ENCODE data around the gene OTUB2. TPM values are rescaled to one million over a fixed set of nuclear protein-coding genes. Genes with fewer than 3 reads are reported as not detected.

Gene OTUB2
- total and polyA plus RNA-seq, 7 experiments from 2014 or later, result 0.11 to 2.5 (median 0.59) TPM; not detected in 1

GRCh38 chr14:94052199-94052598, 26.1 kb downstream of the OTUB2 start:
- DNase-seq, result no peak
- Mint-ChIP-seq H3K4me1 (peaks cover 15 to 55% (median 27%) of the 10 kb centered on the region in 7 donors), H3K9me3 (no peaks in the 10 kb centered on the region), H3K27ac (peak overlapping the region in 6 of 9 donors; percentile 14 to 70 (median 48)), H3K4me3 (no peak overlapping the region), H3K36me3 (peaks cover 15 to 76% (median 48%) of the 10 kb centered on the region in 5 donors), H3K27me3 (no peaks in the 10 kb centered on the region)
- ChIA-PET CTCF (interaction anchor here (1.7 to 1.9 kb wide), 2 partner anchors 16 to 84 kb away, joined by 5 to 7 read pairs; no protein-coding TSS in a partner anchor), POLR2A (interaction anchor here (0.8 kb wide), 2 partner anchors 26 to 28 kb away, joined by 3 to 4 read pairs; no protein-coding TSS in a partner anchor)
- no peak for ATAC-seq
- intact Hi-C loops (cut with micrococcal nuclease), result loop anchor here in 1 of 2 donors (5.0 kb wide), 1 partner anchor 85 kb away; no protein-coding TSS in a partner anchor
- H3K36me3 ChIP-seq (ENCODE audit: control insufficient read depth in 2 of 3, insufficient read depth in 3 of 3, low read length in 3 of 3), result peaks cover 26 to 96% (median 51%) of the 10 kb centered on the region in 3 experiments
- H3K27me3 ChIP-seq (ENCODE audit: control insufficient read depth in 2 of 2, insufficient read depth in 2 of 2, low read length in 2 of 2), result no peaks in the 10 kb centered on the region
- H3K4me3 ChIP-seq (ENCODE audit: low read length), result no peak overlapping the region
- H3K4me1 ChIP-seq (ENCODE audit: control insufficient read depth in 2 of 2, insufficient read depth in 2 of 2, low read length in 2 of 2), result peaks cover 4 to 12% of the 10 kb centered on the region in 2 donors
- no peak overlapping the region for H3K27ac ChIP-seq (ENCODE audit: low read depth, low read length)
- H3K9me3 ChIP-seq (ENCODE audit: control insufficient read depth in 2 of 3, low read length in 3 of 3), result no peaks in the 10 kb centered on the region

GRCh38 chr14:94052662-94053061, 26.5 kb downstream of the OTUB2 start:
- peaks cover 28 to 96% (median 55%) of the 10 kb centered on the region in 3 experiments for H3K36me3 ChIP-seq (ENCODE audit: control insufficient read depth in 2 of 3, insufficient read depth in 3 of 3, low read length in 3 of 3)
- H3K4me1 Mint-ChIP-seq, result peaks cover 19 to 60% (median 32%) of the 10 kb centered on the region in 7 donors
- ChIA-PET CTCF (interaction anchor here (1.5 to 1.9 kb wide), 3 partner anchors 16 to 84 kb away, joined by 5 to 7 read pairs (median 6); no protein-coding TSS in a partner anchor), POLR2A (interaction anchor here (2.0 kb wide), 1 partner anchor 28 kb away, joined by 8 read pairs; the partner anchor contains the start of genes DDX24 and IFI27L1)
- DNase-seq (no peak), ATAC-seq (no peak)
- H3K27ac ChIP-seq (ENCODE audit: low read depth, low read length), result no peak overlapping the region
- intact Hi-C loops (cut with micrococcal nuclease), result loop anchor here in 1 of 2 donors (5.0 kb wide), 1 partner anchor 85 kb away; no protein-coding TSS in a partner anchor
- H3K27me3 ChIP-seq (ENCODE audit: control insufficient read depth in 2 of 2, insufficient read depth in 2 of 2, low read length in 2 of 2), result no peaks in the 10 kb centered on the region
- H3K9me3 ChIP-seq (ENCODE audit: control insufficient read depth in 2 of 3, low read length in 3 of 3), result no peaks in the 10 kb centered on the region
- H3K4me3 Mint-ChIP-seq, result no peak overlapping the region
- H3K4me3 ChIP-seq (ENCODE audit: low read length), result no peak overlapping the region
- H3K36me3 Mint-ChIP-seq, result peaks cover 15 to 76% (median 53%) of the 10 kb centered on the region in 5 donors
- H3K9me3 Mint-ChIP-seq, result no peaks in the 10 kb centered on the region
- peak overlapping the region in 8 of 9 donors; percentile 14 to 70 (median 52) for H3K27ac Mint-ChIP-seq
- H3K27me3 Mint-ChIP-seq, result no peaks in the 10 kb centered on the region
- H3K4me1 ChIP-seq (ENCODE audit: control insufficient read depth in 2 of 2, insufficient read depth in 2 of 2, low read length in 2 of 2), result peaks cover 8 to 16% of the 10 kb centered on the region in 2 donors

GRCh38 chr14:94054401-94054800, 28.3 kb downstream of the OTUB2 start:
- no peak for ATAC-seq

GRCh38 chr14:94054936-94055335, 28.8 kb downstream of the OTUB2 start:
- Histone ChIP-seq H3K4me1 (ENCODE audit: control insufficient read depth in 2 of 2, insufficient read depth in 2 of 2, low read length in 2 of 2) (peaks cover 29 to 33% of the 10 kb centered on the region in 2 donors), H3K36me3 (ENCODE audit: control insufficient read depth in 2 of 3, insufficient read depth in 3 of 3, low read length in 3 of 3) (peaks cover 45 to 96% (median 52%) of the 10 kb centered on the region in 3 experiments), H3K27me3 (ENCODE audit: control insufficient read depth in 2 of 2, insufficient read depth in 2 of 2, low read length in 2 of 2) (no peaks in the 10 kb centered on the region), H3K4me3 (ENCODE audit: low read length) (no peak overlapping the region), H3K9me3 (ENCODE audit: control insufficient read depth in 2 of 3, low read length in 3 of 3) (no peaks in the 10 kb centered on the region), H3K27ac (ENCODE audit: low read depth, low read length) (no peak overlapping the region)
- ChIA-PET POLR2A (no interaction called here), CTCF (interaction anchor here (0.5 kb wide), 1 partner anchor 61 kb away, joined by 3 read pairs; no protein-coding TSS in a partner anchor)
- intact Hi-C loops (cut with micrococcal nuclease), result loop anchor here in 1 of 2 donors (5.0 kb wide), 1 partner anchor 82 kb away; no protein-coding TSS in a partner anchor
- Mint-ChIP-seq H3K27ac (peak overlapping the region in 7 of 9 donors; percentile 30 to 83 (median 76)), H3K27me3 (no peaks in the 10 kb centered on the region), H3K4me1 (peaks cover 22 to 76% (median 55%) of the 10 kb centered on the region in 7 donors), H3K4me3 (no peak overlapping the region), H3K36me3 (peaks cover 20 to 84% (median 57%) of the 10 kb centered on the region in 5 donors), H3K9me3 (no peaks in the 10 kb centered on the region)
- DNase-seq, result no peak
- ATAC-seq, result no peak

More at GRCh38 chr14:94054401-94054800, 28.3 kb downstream of the OTUB2 start:
- Mint-ChIP-seq H3K4me1 (peaks cover 22 to 75% (median 49%) of the 10 kb centered on the region in 7 donors), H3K27me3 (no peaks in the 10 kb centered on the region), H3K27ac (peak overlapping the region in 7 of 9 donors; percentile 11 to 83 (median 75)), H3K9me3 (no peaks in the 10 kb centered on the region), H3K36me3 (peaks cover 21 to 82% (median 59%) of the 10 kb centered on the region in 5 donors), H3K4me3 (no peak overlapping the region)
- intact Hi-C loops (cut with micrococcal nuclease), result loop anchor here in 1 of 2 donors (5.0 kb wide), 1 partner anchor 83 kb away; no protein-coding TSS in a partner anchor
- no peaks in the 10 kb centered on the region for H3K27me3 ChIP-seq (ENCODE audit: control insufficient read depth in 2 of 2, insufficient read depth in 2 of 2, low read length in 2 of 2)
- H3K4me3 ChIP-seq (ENCODE audit: low read length), result no peak overlapping the region
- H3K36me3 ChIP-seq (ENCODE audit: control insufficient read depth in 2 of 3, insufficient read depth in 3 of 3, low read length in 3 of 3), result peaks cover 42 to 96% (median 55%) of the 10 kb centered on the region in 3 experiments
- peaks cover 24 to 33% of the 10 kb centered on the region in 2 donors for H3K4me1 ChIP-seq (ENCODE audit: control insufficient read depth in 2 of 2, insufficient read depth in 2 of 2, low read length in 2 of 2)
- ChIA-PET CTCF (interaction anchor here (0.7 to 1.5 kb wide), 3 partner anchors 19 to 84 kb away, joined by 3 to 6 read pairs (median 3); no protein-coding TSS in a partner anchor), POLR2A (interaction anchor here (2.0 kb wide), 1 partner anchor 26 kb away, joined by 8 read pairs; the partner anchor contains the start of genes DDX24 and IFI27L1)
- no peaks in the 10 kb centered on the region for H3K9me3 ChIP-seq (ENCODE audit: control insufficient read depth in 2 of 3, low read length in 3 of 3)
- no peak overlapping the region for H3K27ac ChIP-seq (ENCODE audit: low read depth, low read length)
- DNase-seq, result no peak

- DNase-seq, result peak in 2 of 9 donors; percentile 25 to 46
- ChIA-PET CTCF (no interaction called here), POLR2A (interaction anchor here (0.7 to 1.3 kb wide), 2 partner anchors 24 to 72 kb away, joined by 3 to 6 read pairs; partner anchors contain the start of genes DDX24 and IFI27L1)
- Mint-ChIP-seq H3K36me3 (peaks cover 9 to 84% (median 55%) of the 10 kb centered on the region in 5 donors), H3K4me3 (peak overlapping the region in 6 of 10 donors; percentile 10 to 49 (median 36)), H3K27me3 (no peaks in the 10 kb centered on the region), H3K4me1 (peaks cover 29 to 79% (median 72%) of the 10 kb centered on the region in 7 donors), H3K27ac (peak overlapping the region; percentile 17 to 83 (median 64)), H3K9me3 (no peaks in the 10 kb centered on the region)
- ATAC-seq, result peak; percentile 40
- H3K9me3 ChIP-seq (ENCODE audit: control insufficient read depth in 2 of 3, low read length in 3 of 3), result no peaks in the 10 kb centered on the region
- intact Hi-C loops (cut with micrococcal nuclease), result loop anchor here in 1 of 2 donors (1.0 kb wide), 1 partner anchor 25 kb away; the partner anchor contains the start of genes DDX24 and IFI27L1
- no peaks in the 10 kb centered on the region for H3K27me3 ChIP-seq (ENCODE audit: control insufficient read depth in 2 of 2, insufficient read depth in 2 of 2, low read length in 2 of 2)
- no peak overlapping the region for H3K27ac ChIP-seq (ENCODE audit: low read depth, low read length)
- H3K4me3 ChIP-seq (ENCODE audit: low read length), result no peak overlapping the region
- peaks cover 52 to 96% (median 55%) of the 10 kb centered on the region in 3 experiments for H3K36me3 ChIP-seq (ENCODE audit: control insufficient read depth in 2 of 3, insufficient read depth in 3 of 3, low read length in 3 of 3)
- H3K4me1 ChIP-seq (ENCODE audit: control insufficient read depth in 2 of 2, insufficient read depth in 2 of 2, low read length in 2 of 2), result peaks cover 33 to 39% of the 10 kb centered on the region in 2 donors
Observed at GRCh38 chr14:94056579-94057308, 30.6 kb downstream of the OTUB2 start.

GRCh38 chr14:94058128-94058673, 32.1 kb downstream of the OTUB2 start:
- intact Hi-C loops (cut with micrococcal nuclease), result no loop called here
- no peaks in the 10 kb centered on the region for H3K27me3 ChIP-seq (ENCODE audit: control insufficient read depth in 2 of 2, insufficient read depth in 2 of 2, low read length in 2 of 2)
- H3K4me1 Mint-ChIP-seq, result peaks cover 36 to 87% (median 77%) of the 10 kb centered on the region in 7 donors
- H3K36me3 ChIP-seq (ENCODE audit: control insufficient read depth in 2 of 3, insufficient read depth in 3 of 3, low read length in 3 of 3), result peaks cover 50 to 94% (median 51%) of the 10 kb centered on the region in 3 experiments
- H3K9me3 Mint-ChIP-seq, result no peaks in the 10 kb centered on the region
- peaks cover 33 to 39% of the 10 kb centered on the region in 2 donors for H3K4me1 ChIP-seq (ENCODE audit: control insufficient read depth in 2 of 2, insufficient read depth in 2 of 2, low read length in 2 of 2)
- peak overlapping the region in 8 of 9 donors; percentile 1 to 68 (median 15) for H3K27ac Mint-ChIP-seq
- no peak for DNase-seq
- H3K27ac ChIP-seq (ENCODE audit: low read depth, low read length), result no peak overlapping the region
- no peaks in the 10 kb centered on the region for H3K9me3 ChIP-seq (ENCODE audit: control insufficient read depth in 2 of 3, low read length in 3 of 3)
- peak overlapping the region in 7 of 10 donors; percentile 1 to 32 (median 29) for H3K4me3 Mint-ChIP-seq
- peaks cover 6 to 85% (median 55%) of the 10 kb centered on the region in 5 donors for H3K36me3 Mint-ChIP-seq
- ChIA-PET POLR2A (interaction anchor here (1.1 to 1.3 kb wide), 2 partner anchors 21 to 23 kb away, joined by 3 to 6 read pairs; partner anchors contain the start of genes DDX24 and IFI27L1), CTCF (no interaction called here)
- ATAC-seq, result no peak
- H3K4me3 ChIP-seq (ENCODE audit: low read length), result no peak overlapping the region
- H3K27me3 Mint-ChIP-seq, result no peaks in the 10 kb centered on the region
